Measurements from ENCODE around the gene TPGS2.

GRCh38 chr18:36811955-36812354 is 16.8 kb downstream of the TPGS2 start:
- no peak for TF ChIP-seq ZNF274 (IDR thresholded peaks at IDR 0.05; ENCODE audit: low read depth, low read length)
- no peak for TF ChIP-seq YY1 (IDR thresholded peaks at IDR 0.05; ENCODE audit: insufficient read depth, insufficient read length)
- no peak for TF ChIP-seq SUZ12 (IDR thresholded peaks at IDR 0.05; ENCODE audit: extremely low read depth, insufficient read depth, insufficient read length)
